Loucy (cell line): ENCODE data around the gene PEX5L.
"Not testable (repeated sequence)": the region's sequence is repeated elsewhere in the genome, so short reads cannot be mapped to it uniquely, and the experiment has no call there.

Experiments
- H2AFZ ChIP-seq: fragments of 200-600 bp; sonication (generic); 2 replicates; pipeline ENCODE4 v1.6.0; 2016; ENCODE audit warnings: antibody characterized with exemption, mild to moderate bottlenecking, low read length, moderate library complexity
- H3F3A ChIP-seq: fragments of 200-600 bp; 2 replicates; pipeline ENCODE4 v1.6.0; 2016; ENCODE audit warnings: antibody characterized with exemption, low read depth, mild to moderate bottlenecking
- H3K27me3 ChIP-seq: fragments of 200-600 bp; sonication (generic); 2 replicates; pipeline ENCODE4 v1.6.1; 2014; ENCODE audit warnings: low read length, mild to moderate bottlenecking; ENCODE audit not compliant: insufficient read depth, poor library complexity, severe bottlenecking
- H3K36me3 ChIP-seq: fragments of 200-600 bp; sonication (generic); 2 replicates; pipeline ENCODE4 v1.6.1; 2016; ENCODE audit warnings: low read length; ENCODE audit not compliant: insufficient read depth
- H3K4me1 ChIP-seq: fragments of 200-600 bp; sonication (generic); 2 replicates; pipeline ENCODE4 v1.5.1; 2014; ENCODE audit warnings: low read length, mild to moderate bottlenecking; ENCODE audit not compliant: insufficient read depth, poor library complexity, severe bottlenecking
- H3K4me2 ChIP-seq: fragments of 200-600 bp; sonication (generic); 2 replicates; pipeline ENCODE4 v1.6.0; 2014; ENCODE audit warnings: antibody characterized with exemption, low read length, low read depth, mild to moderate bottlenecking; ENCODE audit not compliant: poor library complexity, severe bottlenecking
- H3K4me3 ChIP-seq: fragments of 200-600 bp; sonication (generic); 2 replicates; pipeline ENCODE4 v1.5.1; 2014; ENCODE audit warnings: low read length, mild to moderate bottlenecking, mixed read lengths; ENCODE audit not compliant: poor library complexity, severe bottlenecking
- H3K79me2 ChIP-seq: fragments of 200-600 bp; sonication (generic); 2 replicates; pipeline ENCODE4 v1.6.1; 2014; ENCODE audit warnings: low read length; ENCODE audit not compliant: insufficient read depth
- H3K9ac ChIP-seq: fragments of 200-600 bp; sonication (generic); 2 replicates; pipeline ENCODE4 v1.6.0; 2014; ENCODE audit warnings: mild to moderate bottlenecking, low read depth, low read length, moderate library complexity; ENCODE audit not compliant: poor library complexity, severe bottlenecking
- H3K9me2 ChIP-seq: fragments of 200-600 bp; sonication (generic); replicated peaks from 2 replicates; pipeline ENCODE4 v1.6.1; 2016; ENCODE audit warnings: low read depth, low read length, mixed read lengths
- H3K9me3 ChIP-seq: fragments of 200-600 bp; sonication (generic); 2 replicates; pipeline ENCODE4 v1.6.1; 2014; ENCODE audit warnings: mild to moderate bottlenecking, antibody characterized with exemption, low read length, low read depth; ENCODE audit not compliant: insufficient read depth
- H4K20me1 ChIP-seq: fragments of 200-600 bp; sonication (generic); 2 replicates; pipeline ENCODE4 v1.6.0; 2014; ENCODE audit warnings: antibody characterized with exemption, low read length, mild to moderate bottlenecking; ENCODE audit not compliant: insufficient read depth, poor library complexity, severe bottlenecking
- CTCF ChIP-seq: fragments of 200-600 bp; sonication (generic); conservative IDR thresholded peaks from 2 replicates; pipeline ENCODE4 v1.5.1; 2014; ENCODE audit warnings: mild to moderate bottlenecking, antibody characterized with exemption, low read length
- EZH2phosphoT487 ChIP-seq: fragments of 200-600 bp; IDR thresholded peaks from 2 replicates; pipeline ENCODE4 v1.6.1; 2018; ENCODE audit warnings: antibody characterized with exemption, mild to moderate bottlenecking, moderate library complexity, borderline replicate concordance

Gene PEX5L

GRCh38 chr3:180058238-180058637, 21.5 kb upstream of the PEX5L start:
- H3K9me2 ChIP-seq = no peaks in the 10 kb centered on the region
- peaks cover 7% of the 10 kb centered on the region for H3K4me1 ChIP-seq
- H3K9ac ChIP-seq = no peak overlapping the region
- no peaks in the 10 kb centered on the region for H3K79me2 ChIP-seq
- no peaks in the 10 kb centered on the region for H3F3A ChIP-seq
- no peaks in the 10 kb centered on the region for H3K9me3 ChIP-seq
- no peak overlapping the region for H2AFZ ChIP-seq
- H3K36me3 ChIP-seq = no peaks in the 10 kb centered on the region
- no peaks in the 10 kb centered on the region for H4K20me1 ChIP-seq
- TF ChIP-seq CTCF (no peak), EZH2phosphoT487 (no peak)
- H3K4me3 ChIP-seq = no peak overlapping the region
- H3K27me3 ChIP-seq = no peaks in the 10 kb centered on the region
- H3K4me2 ChIP-seq = no peak overlapping the region

GRCh38 chr3:180055656-180056055, 18.9 kb upstream of the PEX5L start:
- not testable (repeated sequence) for H3K4me1 ChIP-seq, H3K4me2 ChIP-seq, H3K79me2 ChIP-seq, H3K9me2 ChIP-seq, H3K9me3 ChIP-seq, H3K27me3 ChIP-seq, H3F3A ChIP-seq, H2AFZ ChIP-seq, H3K9ac ChIP-seq, H3K4me3 ChIP-seq, H4K20me1 ChIP-seq, H3K36me3 ChIP-seq

- H3K9me3 ChIP-seq = no peaks in the 10 kb centered on the region
- no peak overlapping the region for H2AFZ ChIP-seq
- no peaks in the 10 kb centered on the region for H3K9me2 ChIP-seq
- no peak overlapping the region for H3K4me2 ChIP-seq
- H3K4me1 ChIP-seq = peaks cover 4% of the 10 kb centered on the region
- H3K9ac ChIP-seq = no peak overlapping the region
- no peak for TF ChIP-seq EZH2phosphoT487
- TF ChIP-seq CTCF = no peak
- no peaks in the 10 kb centered on the region for H3K27me3 ChIP-seq
- no peaks in the 10 kb centered on the region for H4K20me1 ChIP-seq
- H3K79me2 ChIP-seq = no peaks in the 10 kb centered on the region
- H3F3A ChIP-seq = no peaks in the 10 kb centered on the region; the same call in 1 of the 2 replicates
- no peaks in the 10 kb centered on the region for H3K36me3 ChIP-seq
- H3K4me3 ChIP-seq = no peak overlapping the region
Measured at GRCh38 chr3:180049391-180049790, 12.7 kb upstream of the PEX5L start.

GRCh38 chr3:180048840-180049239, 12.1 kb upstream of the PEX5L start:
- Histone ChIP-seq H3K9me3 (no peaks in the 10 kb centered on the region), H3K36me3 (no peaks in the 10 kb centered on the region), H3K4me1 (peaks cover 4% of the 10 kb centered on the region), H3K4me3 (no peak overlapping the region), H3F3A (no peaks in the 10 kb centered on the region; the same call in 1 of the 2 replicates), H3K9me2 (no peaks in the 10 kb centered on the region), H3K79me2 (no peaks in the 10 kb centered on the region), H3K27me3 (no peaks in the 10 kb centered on the region), H3K9ac (no peak overlapping the region), H2AFZ (no peak overlapping the region), H3K4me2 (no peak overlapping the region), H4K20me1 (no peaks in the 10 kb centered on the region)
- TF ChIP-seq CTCF = no peak
- no peak for TF ChIP-seq EZH2phosphoT487
